Neural cell (in vitro differentiated cells): ENCODE data around the gene STRADA. TPM values are rescaled to one million over a fixed set of nuclear protein-coding genes. Genes with fewer than 3 reads are reported as not detected.

Experiments
- H2AFZ ChIP-seq: fragments of 200-600, 300-800 bp; sonication (generic), shearing (Covaris generic); 2 replicates; pipeline ENCODE4 v1.6.0; 2014; ENCODE audit warnings: low read depth, mild to moderate bottlenecking, antibody characterized with exemption, low read length, moderate library complexity
- H3F3A ChIP-seq: fragments of 200-600 bp; shearing (Covaris generic); 2 replicates; pipeline ENCODE4 v1.6.1; 2016; ENCODE audit warnings: mild to moderate bottlenecking, moderate library complexity, mixed read lengths, antibody characterized with exemption, low read length; ENCODE audit not compliant: insufficient read depth, poor library complexity, severe bottlenecking
- H3K27ac ChIP-seq: fragments of 200-600, 300-800 bp; sonication (generic), shearing (Covaris generic); 2 replicates; pipeline ENCODE4 v1.5.1; 2014; ENCODE audit warnings: mild to moderate bottlenecking, low read length, moderate library complexity
- H3K27me3 ChIP-seq: fragments of 300-800, 200-600 bp; sonication (generic), shearing (Covaris generic); 2 replicates; pipeline ENCODE4 v1.6.0; 2014; ENCODE audit warnings: mild to moderate bottlenecking, low read depth, low read length, moderate library complexity; ENCODE audit not compliant: insufficient read depth
- H3K36me3 ChIP-seq: fragments of 300-800, 200-600 bp; sonication (generic), shearing (Covaris generic); 2 replicates; pipeline ENCODE4 v1.5.1; 2014; ENCODE audit warnings: mild to moderate bottlenecking, antibody characterized with exemption, low read length, moderate library complexity; ENCODE audit not compliant: insufficient read depth
- H3K4me2 ChIP-seq: fragments of 300-800, 200-600 bp; sonication (generic), shearing (Covaris generic); 2 replicates; pipeline ENCODE4 v1.6.0; 2014; ENCODE audit warnings: mild to moderate bottlenecking, low read length
- H3K4me3 ChIP-seq: fragments of 300-800, 200-600 bp; sonication (generic), shearing (Covaris generic); 2 replicates; pipeline ENCODE4 v1.5.1; 2014; ENCODE audit warnings: mild to moderate bottlenecking, low read length, moderate library complexity
- H3K79me2 ChIP-seq: fragments of 200-600 bp; shearing (Covaris generic); replicated peaks from 2 replicates; pipeline ENCODE4 v1.6.0; 2014; ENCODE audit warnings: mild to moderate bottlenecking, low read length, moderate library complexity; ENCODE audit not compliant: insufficient read depth
- H3K9ac ChIP-seq: fragments of 300-800, 200-600 bp; sonication (generic), shearing (Covaris generic); 2 replicates; pipeline ENCODE4 v1.6.1; 2016; ENCODE audit warnings: mild to moderate bottlenecking, low read length, mixed read lengths
- H3K9me2 ChIP-seq: fragments of 200-600 bp; shearing (Covaris generic); 2 replicates; pipeline ENCODE4 v1.6.1; 2016; ENCODE audit warnings: mild to moderate bottlenecking, low read length, mixed read lengths; ENCODE audit not compliant: insufficient read depth
- H3K9me3 ChIP-seq: fragments of 200-600, 300-800 bp; sonication (generic), shearing (Covaris generic); 2 replicates; pipeline ENCODE4 v1.6.1; 2016; ENCODE audit warnings: mild to moderate bottlenecking, mixed run types, low read length, moderate library complexity, mixed read lengths
- H4K20me1 ChIP-seq: fragments of 200-600 bp; shearing (Covaris generic); 2 replicates; pipeline ENCODE4 v1.6.1; 2016; ENCODE audit warnings: mild to moderate bottlenecking, mixed run types; ENCODE audit not compliant: insufficient read depth
- CTCF ChIP-seq: fragments of 450-650 bp; IDR thresholded peaks from 2 replicates; pipeline ENCODE4 v1.5.1; 2014; ENCODE audit warnings: antibody characterized with exemption, mild to moderate bottlenecking, moderate library complexity; ENCODE audit not compliant: poor library complexity, severe bottlenecking
- EP300 ChIP-seq: fragments of 450-650 bp; conservative IDR thresholded peaks from 2 replicates; pipeline ENCODE4 v1.6.1; 2014; ENCODE audit warnings: antibody characterized with exemption, mild to moderate bottlenecking, moderate library complexity; ENCODE audit not compliant: poor library complexity, severe bottlenecking
- EZH2 ChIP-seq: fragments of 200-600, 300-800 bp; shearing (Covaris generic), sonication (generic); IDR thresholded peaks from 2 replicates; pipeline ENCODE4 v1.6.1; 2014; ENCODE audit warnings: antibody characterized with exemption, low read length, borderline replicate concordance, mild to moderate bottlenecking; ENCODE audit not compliant: insufficient read depth, poor library complexity, severe bottlenecking
- MXI1 ChIP-seq: fragments of 450-650 bp; conservative IDR thresholded peaks from 2 replicates; pipeline ENCODE4 v1.6.1; 2014; ENCODE audit warnings: antibody characterized with exemption, mild to moderate bottlenecking; ENCODE audit not compliant: poor library complexity, severe bottlenecking
- POLR2AphosphoS5 ChIP-seq: IDR thresholded peaks from 2 replicates; pipeline ENCODE4 v1.6.1; 2012
- RAD21 ChIP-seq: fragments of 450-650 bp; conservative IDR thresholded peaks from 2 replicates; pipeline ENCODE4 v1.6.1; 2014; ENCODE audit warnings: antibody characterized with exemption, mild to moderate bottlenecking, moderate library complexity
- REST ChIP-seq: IDR thresholded peaks from 2 replicates; pipeline ENCODE4 v1.6.1; 2012; ENCODE audit warnings: borderline replicate concordance
- SMC3 ChIP-seq: fragments of 450-650 bp; conservative IDR thresholded peaks from 2 replicates; pipeline ENCODE4 v1.6.1; 2014; ENCODE audit warnings: antibody characterized with exemption, mild to moderate bottlenecking, moderate library complexity; ENCODE audit not compliant: poor library complexity
- TAF1 ChIP-seq: IDR thresholded peaks from 2 replicates; pipeline ENCODE4 v1.6.1; 2012; ENCODE audit warnings: low read depth
- polyA plus RNA-seq: library from polyadenylated mRNA; depleted of rRNA; stranded (reverse); fragments of >200 nt; gene quantifications from 2 replicates; pipeline ENCODE4 v1.2.3, GENCODE V29; 2014

STRADA gene
- polyA plus RNA-seq, 1 donor from 2014 or later = 18.4 TPM

GRCh38 chr17:63699638-63700527 is 41.7 kb downstream of the STRADA start, which contains the start of gene LIMD2:
Gene LIMD2, minus strand, starts transcription at chr17:63700125. Its CDS starts 827 bp downstream, at chr17:63699298.
- Histone ChIP-seq H3K9me3 (no peaks in the 10 kb centered on the region), H3K9ac (peak within 1 kb of the TSS; percentile 86), H2AFZ (peak within 1 kb of the TSS; percentile 45), H3K79me2 (peaks cover 6% of the 10 kb centered on the region), H3K9me2 (no peaks in the 10 kb centered on the region), H3K27ac (peak within 1 kb of the TSS; percentile 67), H4K20me1 (no peaks in the 10 kb centered on the region), H3K27me3 (no peaks in the 10 kb centered on the region), H3K36me3 (no peaks in the 10 kb centered on the region), H3K4me2 (peak within 1 kb of the TSS; percentile 84), H3K4me3 (peak within 1 kb of the TSS; percentile 76), H3F3A (no peaks in the 10 kb centered on the region)
- TF ChIP-seq SMC3 (no peak), CTCF (no peak), POLR2AphosphoS5 (peak; percentile 80), TAF1 (no peak), RAD21 (no peak), EP300 (no peak), MXI1 (peak; percentile 20), EZH2 (no peak), REST (peak; percentile 13)

- Histone ChIP-seq H3K36me3 (no peaks in the 10 kb centered on the region), H3K9me2 (no peaks in the 10 kb centered on the region), H3F3A (no peaks in the 10 kb centered on the region), H3K79me2 (peaks cover 6% of the 10 kb centered on the region), H3K4me3 (peak overlapping the region; percentile 76), H3K27ac (peak overlapping the region; percentile 28), H2AFZ (no peak overlapping the region), H3K27me3 (no peaks in the 10 kb centered on the region), H3K9me3 (no peaks in the 10 kb centered on the region), H4K20me1 (no peaks in the 10 kb centered on the region), H3K9ac (peak overlapping the region; percentile 86), H3K4me2 (peak overlapping the region; percentile 84)
- TF ChIP-seq TAF1 = no peak
- no peak for TF ChIP-seq RAD21
- TF ChIP-seq REST = no peak
- TF ChIP-seq CTCF = no peak
- TF ChIP-seq SMC3 = no peak
- no peak for TF ChIP-seq EZH2
- TF ChIP-seq EP300 = no peak
- TF ChIP-seq POLR2AphosphoS5 = no peak
- no peak for TF ChIP-seq MXI1
These were observed 42.5 kb downstream of the STRADA start for GRCh38 chr17:63698886-63699637.
